GM04503 (cell line): Measurements from ENCODE around the gene SMIM7.
A peak's percentile ranks its signal among the peaks of the same experiment; 100 is the strongest.
"Not testable (repeated sequence)": the region's sequence is repeated elsewhere in the genome, so short reads cannot be mapped to it uniquely, and the experiment has no call there.

Experiments
- DNase-seq: peaks from one replicate; pipeline ENCODE4 v3.0.0-alpha.2; 2012; ENCODE audit warnings: low read depth

The SMIM7 gene

GRCh38 chr19:16659832-16660708, at the start of gene SMIM7:
Gene SMIM7 (minus strand): TSS chr19:16660144. CDS start chr19:16660110, 34 bp downstream.
- DNase-seq = peak; percentile 93

GRCh38 chr19:16703677-16704076, 43.7 kb upstream of the SMIM7 start:
- DNase-seq = no peak

GRCh38 chr19:16702123-16702522, 42.2 kb upstream of the SMIM7 start:
- peak; percentile 38 for DNase-seq

- no peak for DNase-seq
Observed at GRCh38 chr19:16698914-16699313, 39.0 kb upstream of the SMIM7 start.

- no peak for DNase-seq
Observed at GRCh38 chr19:16688084-16688483, 28.1 kb upstream of the SMIM7 start.

GRCh38 chr19:16684216-16684615, 24.3 kb upstream of the SMIM7 start:
- DNase-seq = no peak

GRCh38 chr19:16682539-16682938, 22.6 kb upstream of the SMIM7 start:
- no peak for DNase-seq

GRCh38 chr19:16679811-16680210, 19.9 kb upstream of the SMIM7 start:
- DNase-seq = no peak

- no peak for DNase-seq
Observed at GRCh38 chr19:16678498-16678897, 18.6 kb upstream of the SMIM7 start.

GRCh38 chr19:16677055-16677454, 17.1 kb upstream of the SMIM7 start:
- no peak for DNase-seq

GRCh38 chr19:16676101-16676798, 16.3 kb upstream of the SMIM7 start:
- DNase-seq = no peak

- not testable (repeated sequence) for DNase-seq
Observed at GRCh38 chr19:16673839-16674238, 13.9 kb upstream of the SMIM7 start.

- no peak for DNase-seq
Observed at GRCh38 chr19:16673231-16673630, 13.3 kb upstream of the SMIM7 start.

GRCh38 chr19:16671652-16672274, 11.8 kb upstream of the SMIM7 start:
- no peak for DNase-seq

GRCh38 chr19:16670291-16670690, 10.3 kb upstream of the SMIM7 start:
- no peak for DNase-seq

- not testable (repeated sequence) for DNase-seq
Observed at GRCh38 chr19:16668702-16669101, 8.8 kb upstream of the SMIM7 start.

- DNase-seq = no peak
Observed at GRCh38 chr19:16668176-16668575, 8.2 kb upstream of the SMIM7 start.

GRCh38 chr19:16661480-16662034, 1.6 kb upstream of the SMIM7 start:
- no peak for DNase-seq

GRCh38 chr19:16660763-16661479, 977 bp upstream of the SMIM7 start, which contains the start of gene TMEM38A:
Gene TMEM38A (plus strand): TSS chr19:16661139. CDS start chr19:16661218, 79 bp downstream.
- DNase-seq = no peak

GRCh38 chr19:16659464-16659831, 496 bp downstream of the SMIM7 start:
- DNase-seq = no peak

GRCh38 chr19:16657384-16657783, 2.6 kb downstream of the SMIM7 start:
- DNase-seq = no peak

- no peak for DNase-seq
Observed at GRCh38 chr19:16655727-16656126, 4.2 kb downstream of the SMIM7 start.
